Hypothalamus (tissue), 51 donors: Measurements from ENCODE around the gene RTP4.
A peak's percentile ranks its signal among the peaks of the same experiment; 100 is the strongest.
"Not testable (repeated sequence)": the region's sequence is repeated elsewhere in the genome, so short reads cannot be mapped to it uniquely, and the experiment has no call there.

Experiments
- DNase-seq, 51 donors: peaks; one replicate each; lab custom pipeline; 2025; lab: John Stamatoyannopoulos, UW

RTP4 gene

GRCh38 chr3:187367561-187368103 lies 553 bp upstream of the RTP4 start:
- DNase-seq, result peak in 21 of 51 donors; percentile 7 to 70 (median 14)

DNA sequence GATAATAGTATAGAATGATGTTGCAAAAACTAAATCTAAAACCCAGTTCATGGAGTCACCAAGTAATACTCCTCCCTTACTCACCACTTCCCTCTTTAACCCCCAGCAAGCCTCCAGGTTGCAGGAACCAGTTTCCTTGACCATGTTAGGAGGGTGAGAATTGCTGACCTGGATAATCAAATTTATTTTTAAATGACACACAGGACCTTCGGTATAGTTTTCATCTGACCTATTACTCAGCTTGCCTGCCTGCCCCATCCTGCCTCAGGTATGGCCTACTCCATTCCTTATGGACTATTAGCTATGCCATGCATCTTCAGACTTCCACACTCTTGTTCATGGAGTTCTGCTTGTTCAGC lies 883 bp downstream of the RTP4 start:
- no peak for DNase-seq

GRCh38 chr3:187370051-187370450 lies 1.9 kb downstream of the RTP4 start:
- DNase-seq, result no peak

DNA sequence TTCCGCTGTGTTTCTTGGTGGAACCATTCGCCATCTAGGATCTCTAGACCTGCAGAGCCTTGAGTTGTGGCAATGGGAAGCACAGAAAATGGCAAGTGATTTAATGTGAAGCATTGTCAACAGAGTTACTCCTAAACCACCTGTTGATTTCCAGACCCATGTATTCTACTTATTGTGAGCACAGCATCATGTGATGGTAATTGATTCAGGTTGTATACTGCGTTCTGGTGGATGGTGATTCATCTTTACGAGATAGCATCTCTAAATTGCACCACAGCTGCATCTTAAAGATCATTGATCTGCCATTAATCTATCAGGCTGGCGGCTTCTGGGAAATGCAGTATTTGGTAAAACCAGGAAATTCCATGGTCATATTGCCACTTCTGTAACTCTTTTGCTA lies 7.4 kb downstream of the RTP4 start:
- DNase-seq, result no peak

DNA sequence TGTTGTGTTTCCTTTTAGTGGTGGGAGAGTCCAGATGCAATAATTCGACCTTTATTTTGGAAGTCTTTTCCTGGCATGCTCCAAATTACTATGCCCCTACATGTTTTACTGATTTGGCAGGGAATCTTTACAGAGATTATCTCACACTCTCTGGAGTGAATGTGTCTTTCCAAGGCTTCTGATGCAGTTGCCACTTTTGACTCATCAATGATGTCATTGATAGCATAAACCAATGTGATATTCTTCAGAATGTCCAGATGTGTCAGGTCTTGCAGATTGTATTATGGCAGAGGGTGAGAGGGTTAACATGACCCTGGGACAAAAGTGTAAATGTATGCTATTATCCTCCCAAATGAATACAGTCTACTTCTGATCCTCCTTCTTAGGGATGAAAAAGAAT lies 9.7 kb downstream of the RTP4 start:
- DNase-seq, result no peak

DNA sequence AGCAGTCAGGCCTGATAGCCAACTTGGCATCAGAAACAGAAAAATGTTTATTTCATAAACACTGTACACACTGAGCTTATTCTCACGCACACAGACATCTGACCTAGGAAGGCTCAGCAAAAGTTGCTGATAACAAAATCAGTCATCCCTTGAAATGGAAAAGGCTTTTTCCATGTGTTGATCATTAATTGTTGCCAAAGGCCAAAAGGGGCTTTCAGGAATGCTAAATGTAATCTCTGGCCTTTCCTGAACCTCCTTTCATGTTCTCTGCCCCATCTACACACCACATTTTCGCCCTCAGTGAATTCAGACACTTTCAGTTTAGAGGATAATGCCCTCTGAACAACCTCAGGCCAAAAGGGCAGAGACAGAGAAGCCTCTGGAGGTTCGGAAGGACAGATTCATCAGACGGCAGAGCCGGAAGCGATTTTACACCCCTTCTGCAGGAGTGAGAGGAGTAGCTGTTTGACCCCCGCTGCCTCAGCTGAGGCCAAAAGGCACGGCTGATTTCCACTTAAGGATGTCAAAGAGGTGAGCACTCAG lies 14.5 kb downstream of the RTP4 start:
- DNase-seq, result no peak

- no peak for DNase-seq
These were observed 15.1 kb downstream of the RTP4 start for GRCh38 chr3:187383246-187383645.

GRCh38 chr3:187385296-187385695 lies 17.1 kb downstream of the RTP4 start:
- no peak for DNase-seq

DNA sequence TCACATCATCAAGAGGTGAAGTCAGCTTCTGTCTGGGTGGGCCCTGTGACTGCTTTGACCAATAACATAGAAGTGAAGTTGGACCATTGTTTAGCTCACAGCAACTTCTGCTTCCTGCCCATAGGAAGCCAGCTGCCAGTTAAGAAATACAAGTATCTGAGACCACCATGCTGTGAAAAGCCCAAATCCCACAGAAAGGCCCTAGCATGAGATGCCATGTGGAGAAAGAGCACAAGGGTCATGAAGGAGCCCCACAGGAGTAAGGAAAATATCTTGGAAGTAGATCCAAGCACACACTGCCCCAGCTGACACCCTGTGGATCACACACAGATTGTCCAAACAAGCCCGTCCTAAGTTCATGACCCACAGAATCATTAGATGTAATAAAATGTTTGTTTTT lies 28.5 kb downstream of the RTP4 start:
- DNase-seq, result no peak

- no peak for DNase-seq
These were observed 30.8 kb downstream of the RTP4 start for GRCh38 chr3:187398955-187399354.

DNA sequence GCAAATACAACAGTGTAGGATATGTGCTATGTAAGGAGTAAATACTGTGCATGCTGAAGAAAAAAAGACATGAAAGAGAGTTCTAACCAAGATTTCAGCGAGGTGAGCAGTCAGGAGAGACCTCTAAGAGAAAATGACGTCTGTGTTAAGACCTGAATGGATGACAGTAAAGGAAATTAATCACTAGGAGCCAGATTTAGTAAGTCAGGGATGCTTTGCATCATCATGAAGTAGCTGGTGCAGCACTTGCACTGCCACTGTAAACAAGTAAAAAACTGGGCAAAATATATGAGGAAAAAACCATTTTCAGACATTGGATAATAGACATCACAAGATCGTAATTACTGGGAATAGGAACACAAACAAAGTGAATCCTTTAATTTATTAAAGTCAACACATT lies 32.6 kb downstream of the RTP4 start:
- no peak for DNase-seq

- DNase-seq, result no peak
These were observed 33.7 kb downstream of the RTP4 start for GRCh38 chr3:187401856-187402255.

- DNase-seq, result no peak
These were observed 35.6 kb downstream of the RTP4 start for GRCh38 chr3:187403768-187404288.

DNA sequence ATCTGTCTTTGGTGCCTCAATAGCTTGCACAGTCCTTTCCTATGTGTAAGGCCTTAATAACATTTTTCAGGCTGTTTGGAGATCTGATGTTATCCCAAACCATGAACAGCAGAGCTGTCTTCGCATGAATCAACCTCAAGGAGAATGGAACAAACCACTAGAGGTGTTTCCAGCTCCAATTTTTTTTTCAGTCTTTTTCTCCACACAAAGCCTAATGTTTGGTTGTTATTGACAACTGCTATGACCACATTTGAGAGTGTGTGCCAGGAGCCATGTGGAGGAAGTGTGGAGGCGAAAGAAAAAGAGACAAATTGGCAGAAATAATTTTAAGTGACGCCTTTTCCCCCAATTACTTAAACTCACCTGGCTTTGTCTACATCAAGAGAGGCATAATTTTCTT lies 38.7 kb downstream of the RTP4 start:
- no peak for DNase-seq

DNA sequence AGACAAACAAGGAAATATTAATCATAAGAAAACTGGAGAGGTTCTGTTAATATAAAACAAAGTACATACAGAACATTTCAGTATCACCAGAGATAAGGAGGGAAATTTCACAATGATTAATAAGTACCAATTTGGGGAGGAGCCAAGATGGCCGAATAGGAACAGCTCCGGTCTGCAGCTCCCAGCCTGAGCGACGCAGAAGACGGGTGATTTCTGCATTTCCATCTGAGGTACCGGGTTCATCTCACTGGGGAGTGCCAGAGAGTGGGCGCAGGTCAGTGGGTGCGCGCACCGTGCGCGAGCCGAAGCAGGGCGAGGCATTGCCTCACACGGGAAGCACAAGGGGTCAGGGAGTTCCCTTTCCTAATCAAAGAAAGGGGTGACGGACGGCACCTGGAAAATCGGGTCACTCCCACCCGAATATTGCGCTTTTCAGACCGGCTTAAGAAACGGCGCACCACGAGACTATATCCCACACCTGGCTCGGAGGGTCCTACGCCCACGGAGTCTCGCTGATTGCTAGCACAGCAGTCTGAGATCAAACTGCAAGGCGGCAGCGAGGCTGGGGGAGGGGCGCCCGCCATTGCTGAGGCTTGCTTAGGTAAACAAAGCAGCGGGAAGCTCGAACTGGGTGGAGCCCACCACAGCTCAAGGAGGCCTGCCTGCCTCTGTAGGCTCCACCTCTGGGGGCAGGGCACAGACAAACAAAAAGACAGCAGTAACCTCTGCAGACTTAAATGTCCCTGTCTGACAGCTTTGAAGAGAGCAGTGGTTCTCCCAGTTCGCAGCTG lies 44.0 kb downstream of the RTP4 start:
- not testable (repeated sequence) for DNase-seq
